Astrocyte of the spinal cord (primary cell): ENCODE measurements around the gene CACNA1C.

Source experiments
- DNase-seq: peaks from one replicate; pipeline ENCODE4 v3.0.0; 2011; ENCODE audit warnings: low read depth, low spot score
- H3K4me3 ChIP-seq: 2 replicates; pipeline ENCODE4 v1.5.1; 2011; ENCODE audit warnings: low read depth, mild to moderate bottlenecking, low read length, moderate library complexity
- in situ Hi-C: cut with HindIII; loops from 2 replicates; pipeline ENCODE4 v1.10.0; 2017; ENCODE audit warnings: low sequenced_read_pairs
- TF ChIP-seq, protein P1 (sequence below): IDR thresholded peaks from 2 replicates; pipeline ENCODE4 v1.5.1; 2012; ENCODE audit warnings: low read depth, mild to moderate bottlenecking, low read length, inconsistent platforms

The CACNA1C gene

DNA sequence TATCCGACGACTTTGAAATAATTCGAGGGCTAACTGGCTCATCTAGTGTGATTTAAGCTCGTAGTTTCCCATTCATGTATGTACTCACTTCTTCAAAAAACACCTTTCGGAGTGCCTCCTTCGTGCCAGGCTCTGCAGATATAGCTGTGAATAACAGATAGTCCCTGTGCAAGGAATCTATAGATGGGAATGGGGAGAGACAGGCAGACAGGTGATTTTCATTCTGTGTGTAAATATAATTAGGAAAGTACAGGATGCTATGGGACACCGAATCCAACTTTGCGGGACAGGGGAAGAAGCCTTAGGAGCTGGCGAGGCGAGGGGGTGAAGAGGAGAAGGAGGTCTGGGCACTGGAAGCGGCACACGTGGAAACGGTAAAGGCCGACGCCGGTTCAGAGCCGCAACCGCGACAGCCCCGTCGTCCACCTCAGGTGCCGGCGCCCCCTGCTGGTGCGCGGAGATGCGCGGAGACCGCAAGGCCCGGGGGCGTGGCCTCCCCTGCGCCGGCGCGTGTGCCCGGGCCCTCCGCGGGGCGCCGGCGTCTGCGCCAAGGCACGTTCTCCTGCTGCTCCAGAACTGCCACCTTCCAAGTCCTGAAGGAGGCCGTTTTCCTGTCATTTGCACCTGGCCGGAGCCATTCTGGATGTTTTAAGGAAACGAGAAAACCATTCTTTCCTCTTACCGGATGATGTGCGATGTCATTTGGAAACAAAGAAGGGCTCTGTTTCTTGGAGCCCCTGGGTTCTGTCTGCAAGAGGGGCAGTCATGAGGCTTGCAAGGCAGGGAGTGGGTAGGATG is 18.0 kb upstream of the CACNA1C start:
- peak overlapping the region; percentile 31 for H3K4me3 ChIP-seq
- DNase-seq, result peak; percentile 62
- TF ChIP-seq, protein P1, sequence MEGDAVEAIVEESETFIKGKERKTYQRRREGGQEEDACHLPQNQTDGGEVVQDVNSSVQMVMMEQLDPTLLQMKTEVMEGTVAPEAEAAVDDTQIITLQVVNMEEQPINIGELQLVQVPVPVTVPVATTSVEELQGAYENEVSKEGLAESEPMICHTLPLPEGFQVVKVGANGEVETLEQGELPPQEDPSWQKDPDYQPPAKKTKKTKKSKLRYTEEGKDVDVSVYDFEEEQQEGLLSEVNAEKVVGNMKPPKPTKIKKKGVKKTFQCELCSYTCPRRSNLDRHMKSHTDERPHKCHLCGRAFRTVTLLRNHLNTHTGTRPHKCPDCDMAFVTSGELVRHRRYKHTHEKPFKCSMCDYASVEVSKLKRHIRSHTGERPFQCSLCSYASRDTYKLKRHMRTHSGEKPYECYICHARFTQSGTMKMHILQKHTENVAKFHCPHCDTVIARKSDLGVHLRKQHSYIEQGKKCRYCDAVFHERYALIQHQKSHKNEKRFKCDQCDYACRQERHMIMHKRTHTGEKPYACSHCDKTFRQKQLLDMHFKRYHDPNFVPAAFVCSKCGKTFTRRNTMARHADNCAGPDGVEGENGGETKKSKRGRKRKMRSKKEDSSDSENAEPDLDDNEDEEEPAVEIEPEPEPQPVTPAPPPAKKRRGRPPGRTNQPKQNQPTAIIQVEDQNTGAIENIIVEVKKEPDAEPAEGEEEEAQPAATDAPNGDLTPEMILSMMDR, result peak; percentile 80
- in situ Hi-C loops, result no loop called here

DNA sequence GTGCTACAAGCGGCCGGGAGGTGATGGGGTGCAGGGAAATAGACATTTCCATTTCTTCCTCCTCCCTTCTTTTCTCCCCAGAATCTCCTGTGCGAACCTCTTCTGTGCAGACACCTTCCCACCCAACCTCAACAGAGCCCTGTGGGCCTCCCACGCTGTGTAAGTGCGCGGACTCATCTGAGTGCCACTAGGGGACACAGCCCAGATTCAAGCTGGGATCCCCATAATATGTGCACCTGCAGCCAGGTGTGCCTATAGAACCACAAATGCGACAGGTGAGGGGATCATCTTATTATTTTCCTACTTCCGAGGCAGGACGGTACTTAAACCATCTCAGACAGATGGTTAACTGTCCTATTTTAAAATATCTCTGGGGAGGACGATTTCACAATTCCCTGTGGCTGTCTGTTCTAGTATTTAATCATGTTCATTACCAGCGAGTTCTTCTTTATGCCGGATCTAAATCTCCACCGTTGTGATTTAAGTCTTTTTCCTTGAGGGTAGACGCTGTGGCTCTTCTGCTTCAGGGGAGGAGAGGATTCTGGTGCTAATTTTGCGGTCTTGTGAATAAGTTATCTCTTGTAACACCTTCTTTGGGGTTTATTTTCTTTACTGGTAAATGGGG is 17.2 kb upstream of the CACNA1C start:
- in situ Hi-C loops, result no loop called here
- no peak for DNase-seq
- TF ChIP-seq, protein P1, result no peak
- peak overlapping the region; percentile 31 for H3K4me3 ChIP-seq

DNA sequence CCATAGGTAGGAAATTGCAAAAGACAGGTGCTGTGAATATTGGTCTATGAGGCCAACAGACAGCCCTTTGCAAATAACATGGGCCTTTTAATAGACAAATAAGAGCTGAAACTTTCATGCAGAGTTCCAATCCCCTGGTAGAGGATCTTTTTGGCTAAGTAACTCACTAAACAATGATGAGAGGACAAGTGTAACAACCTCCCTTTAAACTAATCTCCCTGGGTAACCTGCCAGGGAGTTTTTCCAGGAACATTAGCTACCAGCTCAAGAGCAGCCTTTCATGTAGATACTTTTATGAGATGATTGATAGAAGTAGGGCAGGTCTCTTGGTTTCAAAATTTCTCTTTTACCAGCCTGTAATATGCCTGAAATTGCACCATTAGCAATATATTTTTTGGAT is 13.8 kb upstream of the CACNA1C start:
- DNase-seq, result no peak
- H3K4me3 ChIP-seq, result no peak overlapping the region
- in situ Hi-C loops, result no loop called here
- TF ChIP-seq, protein P1, result no peak

DNA sequence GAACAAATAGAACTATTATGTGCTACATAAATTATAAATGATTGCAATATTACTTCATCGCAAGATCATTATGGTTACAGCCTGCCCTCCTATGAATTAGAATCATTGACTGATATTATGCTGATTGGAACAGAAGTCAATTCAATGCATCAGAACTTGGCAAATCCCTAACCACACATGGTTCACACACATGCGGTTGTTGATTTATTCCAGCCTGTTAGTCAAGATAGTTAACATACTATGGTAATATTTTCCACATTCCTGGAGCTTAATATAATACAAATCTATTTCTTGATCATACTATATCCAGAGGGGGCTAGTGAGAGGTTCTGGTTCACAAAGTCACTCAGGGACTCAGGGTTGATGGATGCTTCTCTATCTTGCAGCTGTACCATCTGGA is 9.7 kb upstream of the CACNA1C start:
- TF ChIP-seq, protein P1, result no peak
- in situ Hi-C loops, result no loop called here
- DNase-seq, result no peak
- H3K4me3 ChIP-seq, result no peak overlapping the region

DNA sequence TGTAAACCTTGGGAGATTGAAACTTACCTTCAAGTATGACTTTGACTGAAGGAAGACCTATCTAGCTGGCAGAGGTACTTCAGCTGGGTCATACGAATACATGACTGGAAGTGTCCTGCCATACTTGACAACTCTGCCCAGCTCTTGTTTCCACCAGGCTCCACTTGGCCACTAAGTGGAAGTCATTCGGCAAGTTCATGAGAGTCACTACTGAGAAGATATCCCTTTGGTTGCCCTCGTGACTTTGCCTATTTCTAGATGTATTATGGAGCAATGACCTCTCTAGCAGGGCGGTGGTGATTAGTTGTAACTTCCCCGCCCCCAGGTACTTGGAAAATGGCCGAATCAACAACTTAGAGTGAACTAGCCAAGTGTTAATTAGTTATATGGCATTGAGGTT is 8.6 kb upstream of the CACNA1C start:
- in situ Hi-C loops, result no loop called here
- no peak for DNase-seq
- H3K4me3 ChIP-seq, result no peak overlapping the region
- TF ChIP-seq, protein P1, result no peak

DNA sequence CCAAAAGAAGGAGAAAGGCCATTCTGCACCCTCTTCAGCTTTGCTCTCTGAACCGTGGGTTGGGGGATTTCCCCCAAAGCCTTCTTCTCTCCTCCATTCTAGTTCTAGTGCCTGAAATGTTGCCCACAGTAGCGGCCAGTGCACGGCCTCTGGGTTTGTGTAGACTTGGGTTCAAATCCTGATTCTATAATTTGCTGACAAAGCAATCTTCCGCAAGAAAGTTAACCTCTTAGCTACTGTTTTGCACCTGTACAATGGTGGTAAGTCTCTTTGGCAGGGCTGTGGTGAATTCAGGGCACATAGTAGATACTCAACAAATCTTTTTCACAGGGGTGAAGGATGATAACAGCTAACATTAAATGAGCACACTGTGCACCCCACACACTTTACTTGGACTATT is 5.8 kb upstream of the CACNA1C start:
- TF ChIP-seq, protein P1, result no peak
- in situ Hi-C loops, result no loop called here
- no peak overlapping the region for H3K4me3 ChIP-seq
- no peak for DNase-seq
